Measurements from ENCODE around the gene SUSD2. TPM values are rescaled to one million over a fixed set of nuclear protein-coding genes. Genes with fewer than 3 reads are reported as not detected.

SUSD2 gene
- total RNA-seq, 1 experiment from 2014 or later = 2.5 TPM

GRCh38 chr22:24137595-24137994, 43.7 kb upstream of the SUSD2 start:
- Mint-ChIP-seq H3K27ac (ENCODE audit: unreplicated experiment) (no peak overlapping the region), H3K9me3 (ENCODE audit: low read depth, unreplicated experiment) (no peaks in the 10 kb centered on the region), H3K27me3 (ENCODE audit: unreplicated experiment) (no peaks in the 10 kb centered on the region), H3K4me3 (ENCODE audit: low read depth, unreplicated experiment) (no peak overlapping the region), H3K4me1 (ENCODE audit: low read depth, unreplicated experiment) (no peaks in the 10 kb centered on the region), H3K36me3 (ENCODE audit: insufficient read depth, unreplicated experiment) (peaks cover 3% of the 10 kb centered on the region)
- CTCF ChIA-PET = interaction anchor here (1.6 kb wide), 1 partner anchor 9 kb away, joined by 6 read pairs; no protein-coding TSS in a partner anchor
- no peak for DNase-seq
- intact Hi-C loops (cut with micrococcal nuclease; ENCODE audit: unreplicated experiment) = no loop called here
- BruUV-seq (replicated peaks) = no TSS peak
- TF ChIP-seq CTCF (IDR thresholded peaks at IDR 0.05; ENCODE audit: unreplicated experiment) = no peak

- BruUV-seq (replicated peaks) = no TSS peak
- Mint-ChIP-seq H3K4me3 (ENCODE audit: low read depth, unreplicated experiment) (no peak overlapping the region), H3K27me3 (ENCODE audit: unreplicated experiment) (no peaks in the 10 kb centered on the region), H3K36me3 (ENCODE audit: insufficient read depth, unreplicated experiment) (peaks cover 7% of the 10 kb centered on the region), H3K27ac (ENCODE audit: unreplicated experiment) (no peak overlapping the region), H3K4me1 (ENCODE audit: low read depth, unreplicated experiment) (no peaks in the 10 kb centered on the region), H3K9me3 (ENCODE audit: low read depth, unreplicated experiment) (no peaks in the 10 kb centered on the region)
- DNase-seq = no peak
- no peak for TF ChIP-seq CTCF (IDR thresholded peaks at IDR 0.05; ENCODE audit: unreplicated experiment)
- CTCF ChIA-PET = interaction anchor here (1.6 kb wide), 1 partner anchor 8 kb away, joined by 6 read pairs; no protein-coding TSS in a partner anchor
- intact Hi-C loops (cut with micrococcal nuclease; ENCODE audit: unreplicated experiment) = no loop called here
Measured at GRCh38 chr22:24138649-24139420, 42.5 kb upstream of the SUSD2 start.

- no peaks in the 10 kb centered on the region for H3K27me3 Mint-ChIP-seq (ENCODE audit: unreplicated experiment)
- no peak for TF ChIP-seq CTCF (IDR thresholded peaks at IDR 0.05; ENCODE audit: unreplicated experiment)
- BruUV-seq (replicated peaks) = no TSS peak
Measured at GRCh38 chr22:24140357-24140756, 40.9 kb upstream of the SUSD2 start.

GRCh38 chr22:24141586-24141985, 39.7 kb upstream of the SUSD2 start:
- no peak for DNase-seq
- H3K27me3 Mint-ChIP-seq (ENCODE audit: unreplicated experiment) = no peaks in the 10 kb centered on the region
- H3K4me1 Mint-ChIP-seq (ENCODE audit: low read depth, unreplicated experiment) = peaks cover 20% of the 10 kb centered on the region
- CTCF ChIA-PET = no interaction called here
- H3K9me3 Mint-ChIP-seq (ENCODE audit: low read depth, unreplicated experiment) = no peaks in the 10 kb centered on the region
- BruUV-seq (replicated peaks) = no TSS peak
- H3K4me3 Mint-ChIP-seq (ENCODE audit: low read depth, unreplicated experiment) = no peak overlapping the region
- TF ChIP-seq CTCF (IDR thresholded peaks at IDR 0.05; ENCODE audit: unreplicated experiment) = no peak
- H3K27ac Mint-ChIP-seq (ENCODE audit: unreplicated experiment) = no peak overlapping the region
- peaks cover 7% of the 10 kb centered on the region for H3K36me3 Mint-ChIP-seq (ENCODE audit: insufficient read depth, unreplicated experiment)
- intact Hi-C loops (cut with micrococcal nuclease; ENCODE audit: unreplicated experiment) = no loop called here

More at GRCh38 chr22:24140357-24140756, 40.9 kb upstream of the SUSD2 start:
- Mint-ChIP-seq H3K4me3 (ENCODE audit: low read depth, unreplicated experiment) (no peak overlapping the region), H3K9me3 (ENCODE audit: low read depth, unreplicated experiment) (no peaks in the 10 kb centered on the region), H3K27ac (ENCODE audit: unreplicated experiment) (no peak overlapping the region), H3K4me1 (ENCODE audit: low read depth, unreplicated experiment) (peaks cover 9% of the 10 kb centered on the region), H3K36me3 (ENCODE audit: insufficient read depth, unreplicated experiment) (peaks cover 7% of the 10 kb centered on the region)
- intact Hi-C loops (cut with micrococcal nuclease; ENCODE audit: unreplicated experiment) = no loop called here
- no peak for DNase-seq
- CTCF ChIA-PET = no interaction called here

All from Calu3 (cell line).